Activated CD8-positive, alpha-beta memory T cell treated with anti-CD3 and anti-CD28 coated beads for 24 hours (primary cell): ENCODE measurements around the gene SPNS3.

ENCODE experiments used
- DNase-seq: peaks from one replicate; pipeline ENCODE4 v3.0.0-alpha.2; 2020

Gene SPNS3

DNA sequence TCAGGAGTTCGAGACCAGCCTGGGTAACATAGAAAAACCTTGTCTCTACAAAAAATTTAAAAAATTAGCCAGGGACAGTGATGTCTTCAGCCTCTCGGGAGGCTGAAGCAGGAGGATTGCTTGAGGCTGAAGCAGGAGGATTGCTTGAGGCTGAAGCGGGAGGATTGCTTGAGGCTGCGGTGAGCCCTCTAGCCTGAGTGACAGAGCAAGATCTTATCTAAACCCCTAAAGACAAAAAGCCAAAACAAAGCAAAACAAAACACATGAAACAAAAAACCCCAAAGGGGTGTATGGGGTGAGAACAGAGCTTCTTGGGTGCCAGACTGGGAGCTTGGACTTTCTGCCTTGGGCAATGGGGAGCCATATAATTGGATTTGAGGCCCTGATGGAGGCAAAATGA lies 2.6 kb downstream of the SPNS3 start:
- no peak for DNase-seq

DNA sequence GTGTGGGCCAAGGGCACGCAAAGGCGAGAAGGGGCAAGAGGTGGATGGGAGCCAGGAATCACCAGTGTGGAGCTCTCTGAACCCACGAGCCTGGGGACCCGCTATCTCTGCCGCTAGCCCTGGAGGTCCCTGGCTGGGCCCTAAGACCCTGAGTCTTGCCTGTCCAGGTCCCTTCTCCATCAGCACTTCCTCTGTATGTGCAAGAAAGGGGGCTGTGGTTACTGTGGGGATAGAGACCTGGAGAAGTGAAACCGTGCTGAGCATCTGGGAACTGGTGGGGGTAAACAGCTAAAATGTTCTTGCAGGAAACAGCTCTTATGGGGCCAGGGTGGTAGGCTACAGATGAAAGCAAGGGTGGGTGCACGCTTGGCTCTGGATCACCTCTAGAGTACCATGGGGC lies 3.1 kb downstream of the SPNS3 start:
- DNase-seq, result no peak

- DNase-seq, result no peak
Observed at GRCh38 chr17:4438162-4438944, 4.6 kb downstream of the SPNS3 start.

DNA sequence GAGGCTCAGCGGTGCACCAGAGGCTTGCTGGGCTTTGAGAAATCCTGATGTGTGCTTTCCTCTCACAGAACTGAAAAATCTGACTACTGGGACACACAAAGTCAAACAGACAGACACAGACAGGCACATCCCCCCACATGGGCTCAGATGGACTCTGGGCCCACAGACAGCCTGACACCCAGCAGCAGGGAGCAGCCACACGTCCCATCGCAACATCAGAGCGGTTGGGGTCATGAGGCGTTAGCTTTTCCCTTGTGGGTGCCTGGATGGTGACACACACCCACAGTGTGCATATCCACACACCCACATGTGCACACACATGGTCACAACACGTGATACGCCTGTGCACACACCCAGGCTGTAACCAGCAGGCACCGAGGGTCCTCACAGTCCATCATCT lies 6.3 kb downstream of the SPNS3 start:
- DNase-seq, result no peak

GRCh38 chr17:4440690-4441686 lies 7.2 kb downstream of the SPNS3 start:
- no peak for DNase-seq

DNA sequence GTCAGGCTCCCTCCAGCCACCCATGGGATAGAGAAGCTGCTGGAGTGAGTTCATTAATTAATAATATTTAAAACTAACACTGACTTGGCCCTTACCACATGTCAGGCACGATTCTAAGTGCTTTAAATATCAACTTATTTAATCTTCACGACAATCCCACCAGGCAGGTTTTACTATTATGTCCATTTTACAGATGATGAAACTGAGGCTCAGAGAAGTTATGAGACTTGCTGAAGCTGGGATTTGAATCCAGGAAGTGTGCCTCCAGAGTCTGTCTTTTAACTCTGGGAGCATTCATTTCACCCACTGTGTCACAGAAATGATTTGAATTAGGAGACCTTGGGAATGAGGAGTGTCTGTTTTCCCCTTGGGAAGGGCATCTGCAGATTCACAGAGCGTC lies 8.8 kb downstream of the SPNS3 start:
- DNase-seq, result no peak

- DNase-seq, result no peak
Observed at GRCh38 chr17:4443476-4443875, 9.7 kb downstream of the SPNS3 start.

- no peak for DNase-seq
Observed at GRCh38 chr17:4444782-4445473, 11.2 kb downstream of the SPNS3 start.

DNA sequence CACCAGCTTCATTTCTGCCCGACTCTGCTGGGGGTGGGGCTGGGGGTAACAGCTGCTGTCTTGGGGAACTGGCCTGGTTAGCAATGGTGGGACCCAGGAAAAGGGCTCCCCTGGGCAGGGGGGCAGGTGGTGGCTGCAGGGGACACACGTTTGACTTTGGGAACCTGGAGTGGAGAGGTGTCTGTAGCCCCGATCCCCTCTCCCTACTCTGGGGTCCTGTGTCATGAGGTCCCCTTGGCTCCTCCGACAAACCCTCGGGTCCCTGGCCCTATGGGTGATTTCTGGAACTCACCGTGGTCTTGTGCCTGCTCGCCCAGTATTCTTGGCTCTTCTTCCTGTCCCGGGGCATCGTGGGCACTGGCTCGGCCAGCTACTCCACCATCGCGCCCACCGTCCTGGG lies 12.0 kb downstream of the SPNS3 start:
- no peak for DNase-seq

GRCh38 chr17:4446326-4447071 lies 12.8 kb downstream of the SPNS3 start:
- no peak for DNase-seq

- no peak for DNase-seq
Observed at GRCh38 chr17:4448197-4448980, 14.6 kb downstream of the SPNS3 start.

DNA sequence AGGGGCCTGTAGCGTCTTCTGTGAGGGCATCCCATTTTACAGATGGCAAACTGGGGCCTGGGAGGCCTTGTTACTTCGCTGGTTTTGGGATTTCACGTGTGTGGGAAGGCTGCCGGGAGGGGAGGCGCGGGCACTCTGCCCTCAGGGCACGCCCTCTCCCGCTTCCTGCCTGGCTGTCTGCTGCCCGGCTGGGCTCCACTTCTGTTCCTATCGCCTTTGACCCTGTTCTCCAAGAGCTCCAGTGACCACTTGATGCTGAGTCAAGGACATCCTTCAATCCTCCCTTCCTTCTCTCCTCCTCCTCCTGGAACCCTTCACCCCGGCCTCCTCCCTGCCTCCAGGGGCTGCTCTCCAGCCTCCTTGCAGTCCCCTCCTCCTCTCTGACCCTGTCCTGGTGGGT lies 16.0 kb downstream of the SPNS3 start:
- no peak for DNase-seq

- no peak for DNase-seq
Observed at GRCh38 chr17:4450710-4451316, 17.1 kb downstream of the SPNS3 start.

GRCh38 chr17:4453812-4454591 lies 20.3 kb downstream of the SPNS3 start:
- DNase-seq, result no peak

DNA sequence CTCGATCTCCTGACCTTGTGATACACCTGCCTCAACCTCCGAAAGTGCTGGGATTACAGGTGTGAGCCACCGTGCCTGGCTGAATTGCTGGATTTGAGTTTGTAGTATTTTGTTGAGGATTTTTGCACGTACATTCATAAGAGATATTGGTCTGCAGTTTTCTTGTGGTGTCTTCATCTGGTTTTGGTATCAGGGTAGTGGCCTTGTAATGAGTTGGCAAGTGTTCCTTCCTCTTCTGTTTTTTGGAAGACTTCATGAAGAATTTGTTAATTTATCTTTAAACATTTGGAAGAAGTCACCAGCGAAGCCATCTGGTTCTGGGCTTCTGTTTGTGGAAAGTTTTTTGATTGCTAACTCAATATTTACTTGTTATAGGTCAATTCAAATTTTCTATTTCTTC lies 26.9 kb downstream of the SPNS3 start:
- no peak for DNase-seq

DNA sequence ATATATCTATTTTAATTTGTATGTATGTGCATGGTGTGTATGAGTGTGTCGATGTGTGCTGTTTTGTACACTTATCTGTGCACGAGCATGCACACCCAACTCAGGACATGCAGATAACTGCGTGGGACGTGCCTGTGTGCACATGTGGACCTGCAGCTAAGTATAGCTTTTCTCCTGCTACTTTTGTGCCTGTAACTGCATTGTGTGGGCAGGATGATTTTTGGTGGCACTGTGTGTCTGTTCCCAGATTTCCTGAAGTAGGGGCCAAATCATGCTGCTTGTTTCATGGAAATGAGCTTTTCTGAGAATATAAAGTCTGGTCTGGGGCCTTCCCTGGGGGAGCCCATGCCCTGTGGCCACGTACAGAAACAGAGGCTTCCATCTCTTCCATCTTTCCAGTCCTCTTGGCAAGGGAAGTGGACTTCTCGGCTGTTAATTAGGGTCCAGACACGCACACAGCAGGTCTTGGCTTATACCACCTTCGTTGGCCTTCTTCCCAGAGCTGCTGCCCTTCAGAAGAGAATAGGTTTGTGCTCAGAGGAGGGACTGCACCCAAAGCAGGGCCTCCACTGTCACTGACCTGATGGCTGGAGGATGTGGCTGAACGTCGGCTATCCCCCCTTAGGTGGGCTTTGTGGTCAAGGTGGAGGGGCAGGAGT lies 30.2 kb downstream of the SPNS3 start:
- DNase-seq, result no peak

- DNase-seq, result no peak
Observed at GRCh38 chr17:4465786-4466185, 32.0 kb downstream of the SPNS3 start.

- DNase-seq, result no peak
Observed at GRCh38 chr17:4467287-4467686, 33.5 kb downstream of the SPNS3 start.

DNA sequence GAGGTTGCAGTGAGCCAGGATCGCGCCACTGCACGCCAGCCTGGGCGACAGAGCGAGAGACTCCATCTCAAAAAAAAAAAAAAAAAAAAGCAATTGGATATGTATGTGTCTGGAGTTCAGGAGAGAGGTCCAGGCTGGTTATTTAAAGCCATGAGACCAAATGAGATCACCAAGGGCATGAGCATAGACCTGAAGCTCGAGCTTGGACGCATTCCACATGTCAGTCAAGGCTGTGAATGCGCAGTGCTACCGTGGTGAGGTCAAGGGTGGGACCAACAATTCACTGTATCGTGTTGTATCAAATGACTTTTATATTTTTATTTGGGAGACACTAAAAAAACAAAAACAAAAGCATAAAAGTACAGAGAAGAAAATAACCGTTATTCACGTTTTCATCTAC lies 35.8 kb downstream of the SPNS3 start:
- DNase-seq, result no peak

DNA sequence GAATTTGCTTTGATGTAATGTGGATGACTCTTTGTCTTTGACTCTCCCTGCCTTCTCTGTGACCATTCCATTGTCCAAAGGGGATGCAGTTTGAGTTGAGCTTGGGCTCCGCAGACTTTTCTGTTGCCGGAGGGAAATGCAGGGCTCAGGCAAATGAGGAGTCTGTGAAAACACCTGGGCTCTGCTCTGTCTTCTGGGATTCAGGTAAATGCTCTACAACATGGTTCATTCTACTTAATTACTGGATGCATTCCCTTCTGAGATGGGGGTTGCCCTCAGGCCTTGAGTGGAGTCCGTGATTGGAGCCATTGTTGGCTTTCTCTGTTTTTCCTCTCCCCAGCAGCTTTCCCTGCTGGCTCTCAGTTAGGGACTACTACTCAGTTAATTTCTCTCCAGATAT lies 38.5 kb downstream of the SPNS3 start:
- no peak for DNase-seq
